SK-N-MC (cell line): Measurements from ENCODE around the gene TYMS.

Experiments used
- EZH2 ChIP-seq: fragments of 200-600 bp; sonication (generic); IDR thresholded peaks from one replicate; pipeline ENCODE4 v1.6.1; 2017; ENCODE audit warnings: antibody characterized with exemption
- POLR2AphosphoS5 ChIP-seq: IDR thresholded peaks from 2 replicates; pipeline ENCODE4 v1.6.1; 2012; ENCODE audit warnings: mild to moderate bottlenecking, low read depth, low read length, borderline replicate concordance

DNA sequence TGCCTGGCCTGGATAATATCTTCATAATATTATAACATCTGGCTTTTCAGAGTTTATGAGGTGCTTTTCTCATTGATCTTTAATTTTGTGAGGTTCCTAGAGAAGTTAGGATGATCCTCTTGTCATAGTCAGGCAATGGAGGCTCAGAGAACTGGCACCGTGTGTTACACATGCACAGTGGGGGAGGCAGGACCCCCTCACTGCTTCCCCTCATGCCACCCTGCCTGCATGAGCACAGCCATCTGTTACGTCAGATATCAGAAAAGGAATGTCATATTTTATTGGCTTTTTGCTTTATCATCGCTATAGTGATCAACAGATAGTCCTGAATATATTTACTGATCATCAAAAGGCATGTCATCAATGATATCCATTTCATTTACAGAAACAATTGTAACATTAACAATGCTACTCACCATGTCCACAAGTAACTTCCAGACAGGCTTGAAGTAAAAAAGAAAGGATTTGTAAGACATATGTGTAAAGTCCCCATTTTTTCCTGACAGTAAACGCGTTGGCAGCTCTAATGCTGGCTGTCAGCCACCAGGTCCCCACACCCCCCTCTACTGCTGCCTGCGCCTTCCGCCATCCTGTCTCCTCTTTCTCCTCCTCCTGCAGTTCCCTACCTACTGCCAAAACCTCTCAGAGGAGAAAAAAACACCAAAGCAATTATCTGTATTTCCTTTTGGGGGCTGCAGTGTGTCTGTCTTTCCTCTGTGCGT is 36.2 kb downstream of the TYMS start:
- no peak for TF ChIP-seq EZH2
- no peak for TF ChIP-seq POLR2AphosphoS5
